Spinal cord (tissue), 10 donors: ENCODE data around the gene TXNRD2. TPM values are rescaled to one million over a fixed set of nuclear protein-coding genes. Genes with fewer than 3 reads are reported as not detected.

Source experiments
- DNase-seq, 6 donors: peaks; one replicate each; pipeline versions ENCODE4 v3.0.0 to v3.0.0-alpha.2; 2013 to 2015; ENCODE audit warnings: low spot score in 6 of 6, low read depth in 4 of 6
- H3K27ac ChIP-seq: one replicate; pipeline ENCODE4 v1.5.1; 2013; ENCODE audit warnings: low read depth, low read length, control low read depth
- H3K27me3 ChIP-seq: one replicate; pipeline ENCODE4 v1.6.1; 2013; ENCODE audit warnings: low read length; ENCODE audit not compliant: control insufficient read depth, insufficient read depth
- H3K36me3 ChIP-seq: one replicate; pipeline ENCODE4 v1.6.1; 2013; ENCODE audit warnings: low read length; ENCODE audit not compliant: control insufficient read depth, insufficient read depth
- H3K4me1 ChIP-seq: one replicate; pipeline ENCODE4 v1.6.1; 2013; ENCODE audit warnings: low read length; ENCODE audit not compliant: control insufficient read depth, insufficient read depth
- H3K4me3 ChIP-seq: one replicate; pipeline ENCODE4 v1.5.1; 2013; ENCODE audit warnings: low read depth, low read length, control low read depth
- H3K9me3 ChIP-seq: one replicate; pipeline ENCODE4 v1.6.1; 2013; ENCODE audit warnings: low read length; ENCODE audit not compliant: control insufficient read depth, insufficient read depth
- WGBS: methylation state at CpG from one replicate; pipeline ENCODE4 v1.1.5; 2013; ENCODE audit warnings: missing lambda C conversion rate; ENCODE audit not compliant: insufficient coverage; 5-methylcytosine and 5-hydroxymethylcytosine counted together
- polyA plus RNA-seq, 2 donors: library from polyadenylated mRNA; unstranded; fragments of 120-200 nt; gene quantifications; one replicate each; pipeline ENCODE4 v1.2.1, GENCODE V29; 2013; ENCODE audit not compliant: insufficient read length in 2 of 2
- total RNA-seq, 2 donors: library from RNA; depleted of rRNA in 1 of 2; stranded (reverse); fragments of 120-200 nt in 1 of 2; fragments of >200 nt in 1 of 2; gene quantifications; one replicate each; pipeline versions ENCODE4 v1.2.3 to v1.2.4, GENCODE V29; 2013 to 2014
- donor health status: healthy.

TXNRD2 gene
- total and polyA plus RNA-seq, 4 donors: 17.1 to 29.4 (median 23.6) TPM

GRCh38 chr22:19853879-19854777 is 87.5 kb downstream of the TXNRD2 start:
- Histone ChIP-seq H3K9me3 (no peaks in the 10 kb centered on the region), H3K4me1 (peaks cover 34% of the 10 kb centered on the region), H3K27me3 (no peaks in the 10 kb centered on the region), H3K27ac (peak overlapping the region; percentile 89), H3K4me3 (peak overlapping the region; percentile 95), H3K36me3 (peaks cover 33% of the 10 kb centered on the region)
- peak in 2 of 6 donors; percentile 4 to 42 for DNase-seq
- WGBS: 2% methylated on average over 48 of the region's 49 CpGs

- WGBS: 56% methylated on average over 11 of the region's 11 CpGs
- peaks cover 34% of the 10 kb centered on the region for H3K4me1 ChIP-seq
- H3K9me3 ChIP-seq: no peaks in the 10 kb centered on the region
- no peak for DNase-seq
- no peak overlapping the region for H3K27ac ChIP-seq
- H3K27me3 ChIP-seq: no peaks in the 10 kb centered on the region
- H3K36me3 ChIP-seq: peaks cover 41% of the 10 kb centered on the region
- H3K4me3 ChIP-seq: peak overlapping the region; percentile 95
These were observed 88.3 kb downstream of the TXNRD2 start for GRCh38 chr22:19853058-19853878.

- no peaks in the 10 kb centered on the region for H3K27me3 ChIP-seq
- DNase-seq: no peak
- H3K9me3 ChIP-seq: no peaks in the 10 kb centered on the region
- no peak overlapping the region for H3K27ac ChIP-seq
- no peak overlapping the region for H3K4me3 ChIP-seq
- peaks cover 45% of the 10 kb centered on the region for H3K36me3 ChIP-seq
- peaks cover 34% of the 10 kb centered on the region for H3K4me1 ChIP-seq
- 92% methylated on average over 12 of the region's 12 CpGs for WGBS
These were observed 89.3 kb downstream of the TXNRD2 start for GRCh38 chr22:19852177-19852781.

GRCh38 chr22:19851291-19852176 is 90.1 kb downstream of the TXNRD2 start:
- Histone ChIP-seq H3K4me1 (peaks cover 34% of the 10 kb centered on the region), H3K36me3 (peaks cover 52% of the 10 kb centered on the region), H3K27ac (no peak overlapping the region), H3K4me3 (no peak overlapping the region), H3K27me3 (no peaks in the 10 kb centered on the region), H3K9me3 (no peaks in the 10 kb centered on the region)
- no peak for DNase-seq
- 93% methylated on average over 21 of the region's 21 CpGs for whole genome bisulfite sequencing

GRCh38 chr22:19850763-19851109 is 90.9 kb downstream of the TXNRD2 start:
- peaks cover 29% of the 10 kb centered on the region for H3K4me1 ChIP-seq
- no peak for DNase-seq
- no peaks in the 10 kb centered on the region for H3K9me3 ChIP-seq
- peaks cover 53% of the 10 kb centered on the region for H3K36me3 ChIP-seq
- H3K27ac ChIP-seq: no peak overlapping the region
- WGBS: 95% methylated on average over 9 of the region's 9 CpGs
- no peaks in the 10 kb centered on the region for H3K27me3 ChIP-seq
- no peak overlapping the region for H3K4me3 ChIP-seq

GRCh38 chr22:19849835-19850762 is 91.5 kb downstream of the TXNRD2 start:
- no peak for DNase-seq
- Histone ChIP-seq H3K9me3 (no peaks in the 10 kb centered on the region), H3K36me3 (peaks cover 58% of the 10 kb centered on the region), H3K4me1 (peaks cover 23% of the 10 kb centered on the region), H3K27ac (no peak overlapping the region), H3K4me3 (no peak overlapping the region), H3K27me3 (no peaks in the 10 kb centered on the region)
- 89% methylated on average over 9 of the region's 9 CpGs for WGBS

GRCh38 chr22:19848298-19849224 is 93.1 kb downstream of the TXNRD2 start:
- H3K9me3 ChIP-seq: no peaks in the 10 kb centered on the region
- no peak overlapping the region for H3K27ac ChIP-seq
- H3K36me3 ChIP-seq: peaks cover 71% of the 10 kb centered on the region
- no peak overlapping the region for H3K4me3 ChIP-seq
- no peak for DNase-seq
- H3K4me1 ChIP-seq: peaks cover 29% of the 10 kb centered on the region
- no peaks in the 10 kb centered on the region for H3K27me3 ChIP-seq
- WGBS: 91% methylated on average over 6 of the region's 7 CpGs

- no peaks in the 10 kb centered on the region for H3K9me3 ChIP-seq
- no peak overlapping the region for H3K27ac ChIP-seq
- H3K4me3 ChIP-seq: no peak overlapping the region
- no peaks in the 10 kb centered on the region for H3K27me3 ChIP-seq
- H3K36me3 ChIP-seq: peaks cover 68% of the 10 kb centered on the region
- WGBS: no CpG with 5 or more reads among the region's 2 CpGs
- peaks cover 31% of the 10 kb centered on the region for H3K4me1 ChIP-seq
- DNase-seq: no peak
These were observed 94.3 kb downstream of the TXNRD2 start for GRCh38 chr22:19847345-19847632.
